ENCODE results near the gene LYZL2. TPM values are rescaled to one million over a fixed set of nuclear protein-coding genes. Genes with fewer than 3 reads are reported as not detected.
"Not testable (repeated sequence)": the region's sequence is repeated elsewhere in the genome, so short reads cannot be mapped to it uniquely, and the experiment has no call there.

Gene LYZL2
- total and polyA plus RNA-seq, 8 donors, result not detected

GRCh38 chr10:30603589-30603988 lies 26.0 kb downstream of the LYZL2 start:
- TF ChIP-seq, protein P1, sequence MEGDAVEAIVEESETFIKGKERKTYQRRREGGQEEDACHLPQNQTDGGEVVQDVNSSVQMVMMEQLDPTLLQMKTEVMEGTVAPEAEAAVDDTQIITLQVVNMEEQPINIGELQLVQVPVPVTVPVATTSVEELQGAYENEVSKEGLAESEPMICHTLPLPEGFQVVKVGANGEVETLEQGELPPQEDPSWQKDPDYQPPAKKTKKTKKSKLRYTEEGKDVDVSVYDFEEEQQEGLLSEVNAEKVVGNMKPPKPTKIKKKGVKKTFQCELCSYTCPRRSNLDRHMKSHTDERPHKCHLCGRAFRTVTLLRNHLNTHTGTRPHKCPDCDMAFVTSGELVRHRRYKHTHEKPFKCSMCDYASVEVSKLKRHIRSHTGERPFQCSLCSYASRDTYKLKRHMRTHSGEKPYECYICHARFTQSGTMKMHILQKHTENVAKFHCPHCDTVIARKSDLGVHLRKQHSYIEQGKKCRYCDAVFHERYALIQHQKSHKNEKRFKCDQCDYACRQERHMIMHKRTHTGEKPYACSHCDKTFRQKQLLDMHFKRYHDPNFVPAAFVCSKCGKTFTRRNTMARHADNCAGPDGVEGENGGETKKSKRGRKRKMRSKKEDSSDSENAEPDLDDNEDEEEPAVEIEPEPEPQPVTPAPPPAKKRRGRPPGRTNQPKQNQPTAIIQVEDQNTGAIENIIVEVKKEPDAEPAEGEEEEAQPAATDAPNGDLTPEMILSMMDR (IDR thresholded peaks at IDR 0.05), result no peak
- intact Hi-C loops (cut with DNase I), result no loop called here
- Histone ChIP-seq H3K36me3 (no peaks in the 10 kb centered on the region), H3K4me3 (no peak overlapping the region), H3K4me1 (peaks cover 0 to 9% of the 10 kb centered on the region in 2 donors), H3K27me3 (no peaks in the 10 kb centered on the region), H3K9me3 (no peaks in the 10 kb centered on the region), H3K27ac (no peak overlapping the region)
- no peak for DNase-seq
- no peak for ATAC-seq

DNA sequence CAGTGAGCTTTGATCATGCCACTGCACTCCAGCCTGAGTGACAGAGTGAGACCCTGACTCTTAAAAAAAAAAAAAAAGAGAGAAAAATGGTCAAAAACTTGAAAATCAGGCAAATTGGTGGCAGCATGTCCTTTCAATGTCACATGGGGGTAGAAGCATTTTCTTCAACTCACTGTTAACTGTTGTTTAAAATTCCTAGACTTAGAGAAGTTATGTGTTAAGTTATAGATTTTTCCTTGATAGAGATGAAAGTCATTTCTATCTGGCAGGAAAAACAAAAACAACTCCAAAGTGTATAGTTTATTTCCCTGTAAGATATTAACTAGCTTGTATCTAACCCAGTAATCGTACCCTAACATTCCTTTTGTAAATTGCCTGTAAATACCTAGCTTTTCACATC lies 26.8 kb downstream of the LYZL2 start:
- DNase-seq, result no peak
- Histone ChIP-seq H3K36me3 (no peaks in the 10 kb centered on the region), H3K27ac (no peak overlapping the region), H3K4me3 (no peak overlapping the region), H3K4me1 (peaks cover 0 to 9% of the 10 kb centered on the region in 2 donors), H3K27me3 (no peaks in the 10 kb centered on the region), H3K9me3 (no peaks in the 10 kb centered on the region)
- TF ChIP-seq, protein P1 (IDR thresholded peaks at IDR 0.05), result no peak
- intact Hi-C loops (cut with DNase I), result no loop called here
- ATAC-seq, result no peak

- no peak for DNase-seq
- no peaks in the 10 kb centered on the region for H3K36me3 ChIP-seq
- ATAC-seq, result peak; percentile 58
- H3K27ac ChIP-seq, result no peak overlapping the region
- TF ChIP-seq, protein P1 (IDR thresholded peaks at IDR 0.05), result no peak
- intact Hi-C loops (cut with DNase I), result no loop called here
- no peak overlapping the region for H3K4me3 ChIP-seq
- no peaks in the 10 kb centered on the region for H3K9me3 ChIP-seq
- H3K27me3 ChIP-seq, result no peaks in the 10 kb centered on the region
- peaks cover 0 to 6% of the 10 kb centered on the region in 2 donors for H3K4me1 ChIP-seq
These were observed 29.5 kb downstream of the LYZL2 start for GRCh38 chr10:30600005-30600404.

DNA sequence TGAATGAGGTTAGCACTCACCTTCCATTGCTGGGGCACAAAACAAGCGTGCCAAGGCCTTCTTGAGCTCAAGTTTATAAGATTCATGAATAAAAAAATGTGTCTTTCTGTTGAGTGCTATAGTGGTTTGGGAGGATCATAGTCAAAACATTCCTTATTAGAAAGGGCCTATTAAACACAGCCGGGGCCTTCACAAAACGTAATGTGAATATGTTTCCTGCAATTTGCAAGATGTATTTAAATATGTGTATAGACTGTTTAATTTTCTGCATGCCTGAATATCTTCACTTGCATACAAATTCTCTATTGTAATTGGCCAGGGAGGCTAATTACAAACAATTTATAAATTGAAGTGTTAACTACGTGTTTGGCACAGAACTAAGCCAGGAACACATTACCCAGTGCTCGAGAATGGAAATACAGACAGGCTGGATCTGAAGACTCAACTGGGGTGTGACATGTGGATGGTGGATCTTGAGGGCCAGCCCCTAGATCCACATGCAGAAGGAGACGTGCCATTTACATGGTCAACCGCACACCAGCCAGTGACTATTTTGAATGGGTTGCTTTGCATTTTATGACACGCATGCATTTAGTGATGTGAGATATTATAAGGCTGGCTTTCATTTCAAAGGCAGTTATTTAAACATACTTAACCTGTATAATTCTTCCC lies 31.3 kb downstream of the LYZL2 start:
- no peak for ATAC-seq
- no peaks in the 10 kb centered on the region for H3K9me3 ChIP-seq
- H3K4me1 ChIP-seq, result peaks cover 0 to 10% of the 10 kb centered on the region in 2 donors
- DNase-seq, result no peak
- no peak overlapping the region for H3K4me3 ChIP-seq
- H3K27ac ChIP-seq, result no peak overlapping the region
- TF ChIP-seq, protein P1 (IDR thresholded peaks at IDR 0.05), result no peak
- H3K27me3 ChIP-seq, result no peaks in the 10 kb centered on the region
- intact Hi-C loops (cut with DNase I), result no loop called here
- H3K36me3 ChIP-seq, result no peaks in the 10 kb centered on the region

- H3K4me3 ChIP-seq; H3K27me3 ChIP-seq; H3K4me1 ChIP-seq; H3K9me3 ChIP-seq; DNase-seq; H3K36me3 ChIP-seq; intact Hi-C loops (cut with DNase I); ATAC-seq; H3K27ac ChIP-seq: not testable (repeated sequence)
These were observed 32.1 kb downstream of the LYZL2 start for GRCh38 chr10:30597433-30597824.

- H3K27me3 ChIP-seq; H3K4me3 ChIP-seq; H3K9me3 ChIP-seq; DNase-seq; intact Hi-C loops (cut with DNase I); H3K4me1 ChIP-seq; H3K27ac ChIP-seq; H3K36me3 ChIP-seq: not testable (repeated sequence)
- ATAC-seq, result peak; percentile 24
These were observed 32.8 kb downstream of the LYZL2 start for GRCh38 chr10:30596493-30597432.
